ENCODE results near the gene ADAMTS12.

- TF ChIP-seq POLR2A (IDR thresholded peaks at IDR 0.05), result no peak
- TF ChIP-seq CTCF (IDR thresholded peaks at IDR 0.05), result no peak
Observed at GRCh38 chr5:33827018-33827707, 64.6 kb downstream of the ADAMTS12 start.
